ENCODE results near the gene DNAI1.

The DNAI1 gene

DNA sequence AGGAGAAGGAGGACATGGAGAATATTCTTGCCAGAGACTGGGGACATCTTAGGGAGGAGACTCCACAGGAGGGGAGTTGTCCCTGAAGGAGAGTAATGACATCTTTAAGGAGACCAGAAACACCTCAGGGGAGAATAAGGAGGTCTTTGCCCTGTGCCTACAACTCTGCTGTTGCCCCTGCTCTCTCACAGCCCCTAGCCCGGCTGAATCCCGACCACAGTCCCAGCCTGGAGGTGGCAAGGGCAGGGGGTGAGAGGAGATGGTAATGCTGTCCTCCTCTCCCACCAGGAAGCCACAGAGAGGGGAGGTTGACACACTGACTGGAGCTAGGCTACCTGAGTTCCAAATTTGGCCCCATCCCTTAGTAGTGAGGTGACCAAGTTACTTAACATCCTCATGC, 94.4 kb downstream of the DNAI1 start:
- Mint-ChIP-seq H3K27ac (no peak overlapping the region), H3K27me3 (peaks cover 22% of the 10 kb centered on the region), H3K4me3 (no peak overlapping the region), H3K9me3 (no peaks in the 10 kb centered on the region), H3K36me3 (ENCODE audit: low read depth) (no peaks in the 10 kb centered on the region), H3K4me1 (ENCODE audit: low read depth) (no peaks in the 10 kb centered on the region)
- intact Hi-C loops (cut with micrococcal nuclease) = no loop called here

GRCh38 chr9:34553511-34554021, 95.0 kb downstream of the DNAI1 start:
- no peaks in the 10 kb centered on the region for H3K9me3 Mint-ChIP-seq
- peaks cover 22% of the 10 kb centered on the region for H3K27me3 Mint-ChIP-seq
- H3K36me3 Mint-ChIP-seq (ENCODE audit: low read depth) = no peaks in the 10 kb centered on the region
- H3K4me3 Mint-ChIP-seq = no peak overlapping the region
- intact Hi-C loops (cut with micrococcal nuclease) = no loop called here
- no peaks in the 10 kb centered on the region for H3K4me1 Mint-ChIP-seq (ENCODE audit: low read depth)
- H3K27ac Mint-ChIP-seq = no peak overlapping the region

GRCh38 chr9:34554211-34555001, 95.8 kb downstream of the DNAI1 start:
- no peak overlapping the region for H3K4me3 Mint-ChIP-seq
- H3K36me3 Mint-ChIP-seq (ENCODE audit: low read depth) = no peaks in the 10 kb centered on the region
- peaks cover 28% of the 10 kb centered on the region for H3K27me3 Mint-ChIP-seq
- H3K27ac Mint-ChIP-seq = no peak overlapping the region
- no peaks in the 10 kb centered on the region for H3K4me1 Mint-ChIP-seq (ENCODE audit: low read depth)
- intact Hi-C loops (cut with micrococcal nuclease) = no loop called here
- no peaks in the 10 kb centered on the region for H3K9me3 Mint-ChIP-seq

GRCh38 chr9:34555002-34555348, 96.4 kb downstream of the DNAI1 start:
- peaks cover 33% of the 10 kb centered on the region for H3K27me3 Mint-ChIP-seq

GRCh38 chr9:34555500-34555899, 96.9 kb downstream of the DNAI1 start:
- H3K9me3 Mint-ChIP-seq = no peaks in the 10 kb centered on the region
- intact Hi-C loops (cut with micrococcal nuclease) = no loop called here
- H3K27me3 Mint-ChIP-seq = peaks cover 37% of the 10 kb centered on the region
- no peaks in the 10 kb centered on the region for H3K36me3 Mint-ChIP-seq (ENCODE audit: low read depth)
- no peak overlapping the region for H3K27ac Mint-ChIP-seq
- peaks cover 7% of the 10 kb centered on the region for H3K4me1 Mint-ChIP-seq (ENCODE audit: low read depth)
- H3K4me3 Mint-ChIP-seq = no peak overlapping the region

More at GRCh38 chr9:34555002-34555348, 96.4 kb downstream of the DNAI1 start:
- no peaks in the 10 kb centered on the region for H3K36me3 Mint-ChIP-seq (ENCODE audit: low read depth)
- no peak overlapping the region for H3K27ac Mint-ChIP-seq
- H3K4me3 Mint-ChIP-seq = no peak overlapping the region
- intact Hi-C loops (cut with micrococcal nuclease) = no loop called here
- H3K9me3 Mint-ChIP-seq = no peaks in the 10 kb centered on the region
- H3K4me1 Mint-ChIP-seq (ENCODE audit: low read depth) = peaks cover 4% of the 10 kb centered on the region

DNA sequence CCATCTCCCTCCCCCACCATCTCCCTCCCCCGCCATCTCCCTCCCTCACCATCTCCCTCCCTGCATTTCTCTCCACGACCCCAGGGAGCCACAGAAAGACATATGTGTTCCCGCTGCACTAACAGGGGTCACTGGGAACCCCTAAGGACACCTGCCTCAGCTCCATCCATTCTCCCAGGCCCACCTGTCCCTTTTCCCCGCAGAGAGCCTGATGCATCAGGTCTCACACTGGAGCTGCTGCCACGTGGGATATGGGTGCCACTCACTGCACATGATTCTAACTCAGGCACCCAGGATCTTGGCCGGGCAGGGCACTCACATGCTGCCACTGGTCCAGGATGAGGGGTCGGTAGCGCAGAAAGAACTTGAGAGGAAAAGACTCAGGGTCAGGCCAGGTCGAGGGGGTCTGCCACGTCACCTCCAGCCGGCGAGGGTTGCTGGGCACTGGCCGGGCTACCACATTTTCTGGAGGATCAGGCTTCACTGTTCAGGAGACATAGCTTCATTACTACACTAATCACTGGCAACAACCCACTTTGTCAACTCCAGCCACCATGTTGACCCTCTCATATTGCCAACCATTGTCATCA, 97.4 kb downstream of the DNAI1 start:
- H3K4me3 Mint-ChIP-seq = no peak overlapping the region
- H3K27ac Mint-ChIP-seq = no peak overlapping the region
- H3K36me3 Mint-ChIP-seq (ENCODE audit: low read depth) = no peaks in the 10 kb centered on the region
- peaks cover 7% of the 10 kb centered on the region for H3K4me1 Mint-ChIP-seq (ENCODE audit: low read depth)
- peaks cover 41% of the 10 kb centered on the region for H3K27me3 Mint-ChIP-seq
- H3K9me3 Mint-ChIP-seq = no peaks in the 10 kb centered on the region
- intact Hi-C loops (cut with micrococcal nuclease) = no loop called here

- Mint-ChIP-seq H3K27me3 (peaks cover 42% of the 10 kb centered on the region), H3K9me3 (no peaks in the 10 kb centered on the region), H3K36me3 (ENCODE audit: low read depth) (no peaks in the 10 kb centered on the region), H3K4me1 (ENCODE audit: low read depth) (peaks cover 7% of the 10 kb centered on the region), H3K27ac (no peak overlapping the region), H3K4me3 (no peak overlapping the region)
- intact Hi-C loops (cut with micrococcal nuclease) = no loop called here
Measured at GRCh38 chr9:34556949-34557348, 98.3 kb downstream of the DNAI1 start.

GRCh38 chr9:34557426-34558321, 99.1 kb downstream of the DNAI1 start:
- Mint-ChIP-seq H3K9me3 (no peaks in the 10 kb centered on the region), H3K4me1 (ENCODE audit: low read depth) (peaks cover 7% of the 10 kb centered on the region), H3K27ac (no peak overlapping the region), H3K27me3 (peaks cover 42% of the 10 kb centered on the region), H3K36me3 (ENCODE audit: low read depth) (no peaks in the 10 kb centered on the region), H3K4me3 (no peak overlapping the region)
- intact Hi-C loops (cut with micrococcal nuclease) = no loop called here

GRCh38 chr9:34558364-34558763, 99.8 kb downstream of the DNAI1 start:
- Mint-ChIP-seq H3K27me3 (peaks cover 49% of the 10 kb centered on the region), H3K9me3 (no peaks in the 10 kb centered on the region), H3K4me3 (no peak overlapping the region), H3K27ac (no peak overlapping the region), H3K4me1 (ENCODE audit: low read depth) (peaks cover 7% of the 10 kb centered on the region), H3K36me3 (ENCODE audit: low read depth) (no peaks in the 10 kb centered on the region)
- intact Hi-C loops (cut with micrococcal nuclease) = no loop called here

DNA sequence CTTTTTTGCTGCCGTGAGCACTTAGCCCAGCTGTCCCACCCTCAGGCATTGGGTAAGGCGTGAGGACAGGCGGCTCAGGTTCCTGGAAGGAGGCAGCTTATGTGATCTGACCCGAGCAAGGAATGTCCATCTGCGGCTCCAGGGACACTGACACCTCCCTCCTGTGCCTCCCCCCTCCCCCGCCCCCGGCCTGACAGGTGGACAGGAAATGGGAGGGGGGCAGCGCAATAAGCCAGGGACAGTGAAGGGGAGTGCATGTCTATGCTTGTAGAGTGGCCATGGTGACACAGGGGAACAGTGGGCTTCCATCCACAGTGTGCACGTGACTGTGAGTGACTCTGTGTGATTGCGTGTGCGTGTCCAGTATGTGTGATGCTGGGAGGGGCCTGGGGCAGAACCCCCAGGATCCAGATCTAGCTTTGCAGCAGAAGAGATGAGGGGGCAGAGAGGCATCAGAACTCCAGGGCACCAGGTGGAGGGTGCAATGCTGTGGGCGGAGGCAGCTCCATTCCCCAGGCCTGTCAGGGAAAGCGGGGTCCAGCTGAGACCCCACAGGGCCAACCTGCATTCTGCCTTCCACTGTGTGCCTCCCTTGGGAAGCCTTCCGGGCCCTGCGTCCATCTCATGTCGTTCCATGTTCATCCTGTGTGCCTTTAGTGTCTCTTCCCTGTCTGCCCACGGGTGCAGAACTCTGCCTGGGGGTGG, 100.5 kb downstream of the DNAI1 start:
- intact Hi-C loops (cut with micrococcal nuclease) = no loop called here
- H3K4me1 Mint-ChIP-seq (ENCODE audit: low read depth) = peaks cover 7% of the 10 kb centered on the region
- H3K27me3 Mint-ChIP-seq = peaks cover 56% of the 10 kb centered on the region
- no peak overlapping the region for H3K27ac Mint-ChIP-seq
- H3K9me3 Mint-ChIP-seq = no peaks in the 10 kb centered on the region
- H3K4me3 Mint-ChIP-seq = no peak overlapping the region
- no peaks in the 10 kb centered on the region for H3K36me3 Mint-ChIP-seq (ENCODE audit: low read depth)

DNA sequence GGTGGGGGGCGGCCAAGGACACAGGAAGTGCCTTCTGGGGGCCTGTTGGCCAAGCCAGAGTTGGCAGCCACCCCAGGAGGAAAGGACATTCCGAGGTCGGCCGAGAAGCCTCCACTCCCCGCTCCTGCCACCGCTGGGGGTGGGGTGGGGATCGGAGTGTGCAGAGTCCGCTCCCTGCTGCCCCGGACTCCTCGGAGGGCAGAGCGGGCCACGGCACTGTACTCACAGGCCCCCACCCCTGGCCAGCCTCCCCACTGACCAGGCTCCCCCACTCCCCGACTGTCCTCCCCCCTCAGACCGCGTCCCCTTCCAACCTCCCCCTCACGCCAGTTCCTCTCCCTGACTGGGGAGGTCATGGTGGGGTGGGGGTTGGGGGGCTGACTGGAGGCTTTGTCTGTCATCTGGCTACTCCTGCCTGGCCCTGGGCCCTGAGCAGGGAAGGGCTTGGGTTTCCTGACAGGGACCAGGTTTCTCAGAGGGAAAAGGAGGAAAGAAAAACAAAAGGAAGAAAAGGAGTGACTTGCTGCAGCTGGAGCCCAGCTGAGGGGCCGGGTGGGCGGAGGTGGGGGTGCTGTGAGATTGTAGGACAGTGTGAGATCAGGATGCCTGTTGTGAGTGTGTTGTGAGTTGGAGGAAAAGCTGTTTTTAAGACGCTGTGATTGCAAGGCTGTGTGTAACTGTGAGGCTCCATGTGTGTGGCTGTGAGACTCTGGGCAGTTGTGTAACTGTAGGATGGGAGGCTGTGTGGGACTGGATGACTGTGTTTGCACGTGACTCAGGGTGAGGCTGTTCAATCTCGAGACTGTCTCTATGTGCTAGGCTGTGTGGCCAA, 101.2 kb downstream of the DNAI1 start:
- H3K36me3 Mint-ChIP-seq (ENCODE audit: low read depth) = no peaks in the 10 kb centered on the region
- H3K4me3 Mint-ChIP-seq = no peak overlapping the region
- H3K27me3 Mint-ChIP-seq = peaks cover 53% of the 10 kb centered on the region
- intact Hi-C loops (cut with micrococcal nuclease) = no loop called here
- no peaks in the 10 kb centered on the region for H3K9me3 Mint-ChIP-seq
- H3K27ac Mint-ChIP-seq = no peak overlapping the region
- H3K4me1 Mint-ChIP-seq (ENCODE audit: low read depth) = peaks cover 7% of the 10 kb centered on the region

DNA sequence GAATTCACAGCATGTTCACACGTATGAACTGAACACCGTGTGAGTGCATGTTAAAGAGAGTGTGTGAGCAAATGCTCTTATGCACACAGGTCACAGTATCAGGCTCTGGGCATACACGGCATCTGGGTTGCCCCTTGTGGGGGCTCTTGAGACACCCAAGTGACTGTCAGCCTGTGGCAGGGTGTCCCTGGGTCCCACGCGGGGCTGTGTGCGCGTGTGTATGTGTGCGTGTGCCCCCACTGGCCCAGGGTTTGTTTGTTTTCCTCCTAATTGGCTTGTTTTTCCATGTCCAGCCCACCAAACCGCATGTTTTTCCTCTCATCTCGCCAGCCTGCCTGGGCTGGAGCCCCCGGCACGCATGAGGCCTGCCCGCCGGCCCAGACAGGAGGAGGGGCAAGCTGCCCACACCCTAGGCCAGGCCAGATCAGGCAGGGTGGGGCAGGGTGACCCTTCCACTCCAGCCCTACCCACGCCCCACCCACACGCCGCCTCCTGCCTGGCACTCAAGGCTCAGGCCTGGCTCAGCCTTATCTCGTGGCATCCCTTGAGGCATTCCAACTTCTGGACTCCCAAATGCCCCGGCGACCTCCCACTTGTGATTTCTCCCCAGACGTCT, 102.1 kb downstream of the DNAI1 start:
- Mint-ChIP-seq H3K9me3 (no peaks in the 10 kb centered on the region), H3K27ac (no peak overlapping the region), H3K4me1 (ENCODE audit: low read depth) (peaks cover 7% of the 10 kb centered on the region), H3K4me3 (no peak overlapping the region), H3K36me3 (ENCODE audit: low read depth) (no peaks in the 10 kb centered on the region), H3K27me3 (peaks cover 55% of the 10 kb centered on the region)
- intact Hi-C loops (cut with micrococcal nuclease) = no loop called here

All from dendritic cell treated with granulocyte-macrophage colony-stimulating factor and Interleukin-4, amounts not matched to agents 40 ng/mL and 50 ng/mL, for 4 days (primary cell).